Left lung (tissue), 10 donors: ENCODE measurements around the gene PDIA5. TPM values are rescaled to one million over a fixed set of nuclear protein-coding genes. Genes with fewer than 3 reads are reported as not detected.

Source experiments
- ATAC-seq: fragments of 200-7000 bp; cut with Tn5 transposase; one replicate; pipeline ENCODE4 v1.9.1; 2020; ENCODE audit warnings: moderate library complexity
- DNase-seq, 4 donors: peaks; one replicate each; pipeline ENCODE4 v3.0.0-alpha.2; 2013 to 2020
- H3K27ac ChIP-seq, 2 donors: fragments of 200-600 bp; sonication (generic) in 1 of 2; one replicate each; pipeline versions ENCODE4 v1.5.0 to v1.8.0; 2020 to 2021
- H3K27me3 ChIP-seq, 2 donors: fragments of 200-600 bp; sonication (generic) in 1 of 2; one replicate each; pipeline versions ENCODE4 v1.5.0 to v1.8.0; 2020 to 2021
- H3K36me3 ChIP-seq, 2 donors: fragments of 200-600 bp; sonication (generic) in 1 of 2; one replicate each; pipeline versions ENCODE4 v1.5.0 to v1.8.0; 2020 to 2021
- H3K4me1 ChIP-seq, 2 donors: fragments of 200-600 bp; one replicate each; pipeline ENCODE4 v1.8.0; 2021
- H3K4me3 ChIP-seq, 2 donors: fragments of 200-600 bp; sonication (generic) in 1 of 2; one replicate each; pipeline versions ENCODE4 v1.5.0 to v1.8.0; 2020 to 2021; ENCODE audit warnings: mild to moderate bottlenecking in 1 of 2
- H3K9me3 ChIP-seq, 2 donors: fragments of 200-600 bp; sonication (generic) in 1 of 2; one replicate each; pipeline versions ENCODE4 v1.5.0 to v1.8.0; 2020 to 2021
- intact Hi-C, 2 donors: fragments of 100-400 bp; cut with DNase I; formaldehyde crosslinking; loops; one replicate each; pipeline versions ENCODE4 v1.11.2 to v1.14.2; 2022
- polyA plus RNA-seq, 6 donors: library from polyadenylated mRNA; unstranded; fragments of 120-200 nt; gene quantifications; one replicate each; pipeline ENCODE4 v1.2.1, GENCODE V29; 2013; ENCODE audit not compliant: insufficient read length in 6 of 6
- total RNA-seq, 2 donors: library from RNA; stranded (reverse); fragmentation: NEBNext Ultra II Directional; extraction: Animal tissue kit (Norgen Biotek cat#: 25700); gene quantifications; one replicate each; pipeline ENCODE4 v1.2.1, GENCODE V29; 2021
- TF ChIP-seq, protein P1 (sequence below), 2 donors: fragments of 200-600 bp; sonication (generic) in 1 of 2; IDR thresholded peaks; one replicate each; pipeline versions ENCODE4 v1.5.0 to v1.8.0; 2021; ENCODE audit warnings: antibody characterized with exemption in 2 of 2
- donor health status: DM: no; HTN: yes; CAD: no.
- donor health status: DM: no; HTN: no; CAD: no.

Gene PDIA5
- total and polyA plus RNA-seq, 8 donors = 26.3 to 44.8 (median 29.3) TPM

DNA sequence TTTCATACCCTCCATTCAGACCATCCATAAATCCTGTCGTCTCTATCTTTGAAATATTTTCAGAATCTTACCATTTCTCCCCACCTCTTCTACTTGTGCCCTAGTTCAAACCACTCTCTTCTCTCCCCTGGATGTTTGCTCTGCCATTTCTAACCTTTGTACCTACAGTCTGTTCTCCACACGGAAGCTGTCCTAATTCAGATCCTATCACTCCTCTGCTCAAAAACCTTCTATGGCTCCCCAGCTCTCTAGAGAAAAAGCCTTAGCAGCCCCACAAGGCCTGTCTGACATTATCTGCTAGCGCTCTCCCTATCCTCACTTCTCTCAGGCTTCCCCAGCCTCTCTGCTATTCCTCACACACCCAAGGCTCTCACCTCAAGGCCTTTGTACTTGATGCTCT is 34.8 kb upstream of the PDIA5 start:
- ATAC-seq = no peak
- no peaks in the 10 kb centered on the region for H3K36me3 ChIP-seq
- H3K4me3 ChIP-seq = no peak overlapping the region
- peaks cover 14 to 48% of the 10 kb centered on the region in 2 donors for H3K27me3 ChIP-seq
- H3K4me1 ChIP-seq = peaks cover 3 to 22% of the 10 kb centered on the region in 2 donors
- TF ChIP-seq, protein P1, sequence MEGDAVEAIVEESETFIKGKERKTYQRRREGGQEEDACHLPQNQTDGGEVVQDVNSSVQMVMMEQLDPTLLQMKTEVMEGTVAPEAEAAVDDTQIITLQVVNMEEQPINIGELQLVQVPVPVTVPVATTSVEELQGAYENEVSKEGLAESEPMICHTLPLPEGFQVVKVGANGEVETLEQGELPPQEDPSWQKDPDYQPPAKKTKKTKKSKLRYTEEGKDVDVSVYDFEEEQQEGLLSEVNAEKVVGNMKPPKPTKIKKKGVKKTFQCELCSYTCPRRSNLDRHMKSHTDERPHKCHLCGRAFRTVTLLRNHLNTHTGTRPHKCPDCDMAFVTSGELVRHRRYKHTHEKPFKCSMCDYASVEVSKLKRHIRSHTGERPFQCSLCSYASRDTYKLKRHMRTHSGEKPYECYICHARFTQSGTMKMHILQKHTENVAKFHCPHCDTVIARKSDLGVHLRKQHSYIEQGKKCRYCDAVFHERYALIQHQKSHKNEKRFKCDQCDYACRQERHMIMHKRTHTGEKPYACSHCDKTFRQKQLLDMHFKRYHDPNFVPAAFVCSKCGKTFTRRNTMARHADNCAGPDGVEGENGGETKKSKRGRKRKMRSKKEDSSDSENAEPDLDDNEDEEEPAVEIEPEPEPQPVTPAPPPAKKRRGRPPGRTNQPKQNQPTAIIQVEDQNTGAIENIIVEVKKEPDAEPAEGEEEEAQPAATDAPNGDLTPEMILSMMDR (IDR thresholded peaks at IDR 0.05) = no peak
- intact Hi-C loops = no loop called here
- H3K9me3 ChIP-seq = no peaks in the 10 kb centered on the region
- H3K27ac ChIP-seq = no peak overlapping the region
- DNase-seq = no peak

DNA sequence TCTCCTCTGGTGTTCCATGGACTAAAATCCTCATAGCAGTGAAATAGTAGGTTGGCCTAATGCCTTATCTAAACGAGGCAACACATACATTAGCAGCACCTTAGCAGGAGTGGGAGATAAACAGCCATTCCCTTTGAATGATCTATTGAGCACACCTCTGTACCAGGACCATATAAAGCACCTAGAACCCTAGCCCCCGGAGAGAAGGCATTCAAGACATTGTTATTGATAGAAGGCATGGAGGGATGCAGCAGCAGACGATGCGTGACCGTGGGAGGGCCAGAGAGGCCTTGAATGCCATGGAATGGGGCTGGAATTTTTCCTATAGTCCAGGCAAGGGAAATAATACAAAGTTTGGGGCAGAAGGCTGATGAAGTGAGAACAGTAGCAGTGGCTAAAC is 32.7 kb upstream of the PDIA5 start:
- Histone ChIP-seq H3K9me3 (no peaks in the 10 kb centered on the region), H3K27me3 (peaks cover 3 to 27% of the 10 kb centered on the region in 2 donors), H3K27ac (no peak overlapping the region), H3K36me3 (no peaks in the 10 kb centered on the region), H3K4me1 (peaks cover 0 to 7% of the 10 kb centered on the region in 2 donors), H3K4me3 (no peak overlapping the region)
- DNase-seq = no peak
- no peak for ATAC-seq
- TF ChIP-seq, protein P1 (IDR thresholded peaks at IDR 0.05) = no peak
- intact Hi-C loops = no loop called here

DNA sequence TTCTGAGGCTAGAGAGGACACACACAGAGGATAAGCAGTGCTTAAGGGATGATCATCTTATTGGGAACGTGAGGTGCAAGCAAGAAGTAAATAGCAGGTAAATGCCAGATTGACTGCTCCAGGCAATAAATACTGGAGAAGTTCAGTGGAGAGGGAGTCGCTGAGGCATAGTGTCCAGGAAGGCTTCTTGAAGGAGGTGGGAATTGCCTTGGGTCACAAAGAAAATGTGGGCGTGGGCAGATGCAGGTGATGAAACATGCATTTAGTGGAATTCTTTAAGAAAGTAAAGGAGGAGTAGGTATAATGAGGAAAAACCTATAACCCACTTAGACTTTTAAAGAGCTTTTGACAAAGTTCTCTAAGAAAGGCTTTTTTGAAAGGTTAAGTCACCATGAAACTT is 31.8 kb upstream of the PDIA5 start:
- no peak for ATAC-seq
- Histone ChIP-seq H3K27me3 (peaks cover 3 to 19% of the 10 kb centered on the region in 2 donors), H3K4me3 (no peak overlapping the region), H3K36me3 (no peaks in the 10 kb centered on the region), H3K4me1 (peaks cover 0 to 7% of the 10 kb centered on the region in 2 donors), H3K9me3 (no peaks in the 10 kb centered on the region), H3K27ac (no peak overlapping the region)
- TF ChIP-seq, protein P1 (IDR thresholded peaks at IDR 0.05) = no peak
- no peak for DNase-seq
- intact Hi-C loops = no loop called here

DNA sequence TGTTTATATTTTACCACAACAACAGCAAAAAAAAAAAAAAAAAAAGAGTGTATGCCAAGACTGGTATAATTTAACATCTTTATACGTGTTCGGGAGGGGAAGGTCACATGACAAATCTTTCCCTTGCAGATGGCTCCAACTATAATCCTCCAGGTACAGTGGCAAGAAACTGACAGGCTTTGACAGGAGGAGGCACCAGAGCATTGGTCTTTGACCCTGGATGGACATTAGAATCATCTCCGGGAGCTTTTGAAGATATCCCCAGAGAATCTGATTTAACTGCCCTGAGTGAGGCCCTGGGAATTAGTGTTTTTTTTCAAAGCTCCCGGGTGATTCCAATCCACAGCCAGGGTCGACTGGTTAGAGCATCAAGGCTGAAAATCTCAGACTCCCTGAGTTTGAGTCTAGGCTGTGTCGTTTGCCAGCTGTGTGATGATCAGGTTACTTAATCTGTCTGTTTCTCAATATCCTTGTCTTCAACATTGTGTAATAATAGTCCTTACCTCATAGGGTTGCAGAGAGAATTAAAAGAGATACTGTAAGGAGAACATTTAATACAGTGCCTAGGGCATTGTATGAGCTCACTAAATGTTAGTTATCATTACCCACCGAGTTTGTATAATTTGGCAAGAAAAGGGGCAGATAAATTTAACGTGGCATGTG is 30.3 kb upstream of the PDIA5 start:
- TF ChIP-seq, protein P1 (IDR thresholded peaks at IDR 0.05) = no peak
- DNase-seq (no peak), ATAC-seq (peak; percentile 31)
- intact Hi-C loops = no loop called here
- no peaks in the 10 kb centered on the region for H3K9me3 ChIP-seq
- no peak overlapping the region for H3K4me3 ChIP-seq
- H3K27ac ChIP-seq = no peak overlapping the region
- no peaks in the 10 kb centered on the region for H3K36me3 ChIP-seq
- peaks cover 0 to 7% of the 10 kb centered on the region in 2 donors for H3K4me1 ChIP-seq
- peaks cover 0 to 7% of the 10 kb centered on the region in 2 donors for H3K27me3 ChIP-seq

DNA sequence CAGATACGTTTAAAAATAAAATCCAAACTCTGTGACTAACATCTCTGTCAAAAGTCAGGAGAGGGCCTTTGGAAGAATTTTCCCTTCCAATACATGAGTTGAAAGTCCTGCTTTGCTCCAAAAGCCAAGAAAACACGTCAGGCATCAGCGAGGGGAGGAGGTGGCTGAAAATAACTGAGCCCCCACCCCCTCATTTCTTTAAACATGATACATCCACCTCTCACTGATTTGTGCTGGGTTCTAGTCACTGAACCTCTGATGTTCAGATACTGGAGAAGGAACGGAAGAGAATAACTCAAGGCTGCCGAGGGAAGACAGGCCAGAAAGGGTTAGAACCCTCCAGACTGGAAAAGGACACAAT is 29.8 kb upstream of the PDIA5 start:
- no peak for DNase-seq
- Histone ChIP-seq H3K9me3 (no peaks in the 10 kb centered on the region), H3K4me1 (peaks cover 0 to 7% of the 10 kb centered on the region in 2 donors), H3K27me3 (peaks cover 0 to 4% of the 10 kb centered on the region in 2 donors), H3K4me3 (no peak overlapping the region), H3K27ac (no peak overlapping the region), H3K36me3 (no peaks in the 10 kb centered on the region)
- no peak for ATAC-seq
- intact Hi-C loops = no loop called here
- TF ChIP-seq, protein P1 (IDR thresholded peaks at IDR 0.05) = no peak
